ENCODE data around the gene IDI1. TPM values are rescaled to one million over a fixed set of nuclear protein-coding genes. Genes with fewer than 3 reads are reported as not detected.

Gene IDI1
- 122 TPM for polyA plus RNA-seq (2013, experiment 1 of 2)
- 142 TPM for polyA plus RNA-seq (2013, experiment 2 of 2)

DNA sequence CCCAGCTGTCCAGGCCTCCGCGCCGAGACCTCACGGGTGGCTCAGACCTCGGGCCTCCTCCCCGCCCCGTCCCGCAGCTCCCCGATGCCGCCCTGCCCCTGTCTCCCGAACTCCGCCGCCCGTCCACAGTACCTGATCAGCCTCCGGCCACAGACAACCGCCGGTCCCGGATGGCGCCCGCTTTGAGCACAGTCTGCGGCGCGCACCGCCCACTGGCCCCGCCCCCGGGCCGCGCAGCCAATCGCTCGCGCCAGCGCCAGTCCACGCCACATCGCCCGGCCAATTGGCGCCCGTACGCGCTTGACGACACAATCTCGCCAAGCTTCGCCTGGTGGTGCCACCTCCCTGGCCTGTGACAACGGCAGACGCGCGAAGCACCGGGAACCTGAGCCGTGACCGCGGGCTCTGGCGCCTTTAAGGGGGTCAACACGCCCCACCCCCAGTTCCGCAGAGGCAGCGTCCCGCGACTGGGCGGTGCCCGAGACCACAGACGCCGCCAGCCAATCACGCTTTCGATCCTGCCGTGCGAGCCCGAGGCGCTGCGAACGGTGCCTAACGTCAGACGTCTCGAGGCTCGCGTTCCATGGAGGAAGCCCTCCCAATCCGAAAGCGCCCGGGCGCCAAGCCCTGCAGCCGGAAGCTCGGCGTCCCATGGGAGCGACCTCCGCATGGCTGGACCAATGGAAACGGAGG, at the start of gene IDI1:
Gene IDI1, minus strand, starts transcription at position 388 of the 693 bp plus-strand sequence. Its CDS starts 116 bp downstream, at position 272.
- WGBS, result under 1% methylated on average over 83 of the region's 83 CpGs
- H3K36me3 ChIP-seq (ENCODE audit: insufficient read depth, low read length), result peaks cover 50% of the 10 kb centered on the region

DNA sequence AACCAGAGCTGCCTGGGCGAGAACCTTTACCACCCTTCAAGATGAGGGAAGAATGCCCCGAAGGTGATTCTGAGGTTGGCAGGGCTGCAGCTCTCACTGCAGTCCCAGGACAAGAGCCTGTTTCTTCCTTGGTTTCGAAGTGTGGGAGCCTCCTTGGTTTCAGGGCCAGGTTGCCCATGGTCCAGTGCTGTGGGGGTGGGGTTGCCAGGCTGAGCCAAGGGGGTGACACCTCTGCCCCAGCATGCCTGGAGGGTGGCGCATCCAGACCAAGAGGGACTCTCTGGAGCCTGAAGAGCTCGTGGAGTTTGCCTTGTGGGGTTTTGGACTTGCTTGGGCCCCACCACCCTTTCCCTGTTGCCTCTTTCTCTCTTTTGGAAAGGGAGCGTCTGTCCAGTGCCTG, 48.5 kb upstream of the IDI1 start:
- no peak overlapping the region for H3K27ac ChIP-seq (ENCODE audit: low read depth, low read length)
- no peaks in the 10 kb centered on the region for H3K27me3 ChIP-seq (ENCODE audit: insufficient read depth, low read length)
- no peak overlapping the region for H3K9ac ChIP-seq (ENCODE audit: low read depth, low read length)
- H3K4me3 ChIP-seq (ENCODE audit: low read length), result no peak overlapping the region
- H3K36me3 ChIP-seq (ENCODE audit: insufficient read depth, low read length), result peaks cover 45% of the 10 kb centered on the region
- no peaks in the 10 kb centered on the region for H3K4me1 ChIP-seq (ENCODE audit: insufficient read depth, low read length)
- H3K9me3 ChIP-seq (ENCODE audit: insufficient read depth, low read depth, low read length), result no peaks in the 10 kb centered on the region
- 94% methylated on average over 6 of the region's 6 CpGs for WGBS

More for the DNA sequence above, at the start of gene IDI1:
- no peaks in the 10 kb centered on the region for H3K27me3 ChIP-seq (ENCODE audit: insufficient read depth, low read length)
- H3K4me3 ChIP-seq (ENCODE audit: low read length), result peak within 1 kb of the TSS; percentile 100
- peak within 1 kb of the TSS; percentile 100 for H3K27ac ChIP-seq (ENCODE audit: low read depth, low read length)
- H3K9ac ChIP-seq (ENCODE audit: low read depth, low read length), result peak within 1 kb of the TSS; percentile 83
- peaks cover 3% of the 10 kb centered on the region for H3K4me1 ChIP-seq (ENCODE audit: insufficient read depth, low read length)
- H3K9me3 ChIP-seq (ENCODE audit: insufficient read depth, low read depth, low read length), result no peaks in the 10 kb centered on the region

DNA sequence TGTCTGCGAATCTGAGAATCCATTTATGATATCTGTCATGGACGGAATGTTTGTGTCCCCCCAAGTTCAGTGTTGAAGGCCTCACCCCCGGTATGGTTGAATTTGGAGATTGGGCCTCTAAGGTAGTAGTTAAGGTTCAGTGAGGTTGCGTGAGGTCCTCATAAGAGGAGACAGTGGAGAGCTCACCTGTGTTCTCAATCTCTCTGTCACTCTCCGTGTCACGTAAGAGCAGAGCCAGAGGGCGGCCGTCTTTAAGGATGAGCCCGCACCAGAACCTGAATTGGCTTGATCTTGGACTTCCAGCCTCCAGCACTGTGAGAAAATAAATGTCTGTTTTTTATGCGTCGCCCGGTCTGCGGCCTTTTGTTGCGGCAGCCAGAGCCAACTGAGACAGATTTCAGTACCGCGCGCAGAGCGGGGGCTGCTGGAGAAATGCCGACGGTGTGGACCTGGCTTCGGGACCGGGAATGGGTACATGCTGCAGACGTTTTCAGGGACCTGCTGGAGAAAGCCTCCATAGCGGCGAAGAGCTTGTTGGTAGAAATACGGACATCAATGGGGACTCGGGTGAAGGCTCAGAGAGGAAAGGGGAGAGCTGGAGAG, 47.5 kb upstream of the IDI1 start:
- no peaks in the 10 kb centered on the region for H3K9me3 ChIP-seq (ENCODE audit: insufficient read depth, low read depth, low read length)

DNA sequence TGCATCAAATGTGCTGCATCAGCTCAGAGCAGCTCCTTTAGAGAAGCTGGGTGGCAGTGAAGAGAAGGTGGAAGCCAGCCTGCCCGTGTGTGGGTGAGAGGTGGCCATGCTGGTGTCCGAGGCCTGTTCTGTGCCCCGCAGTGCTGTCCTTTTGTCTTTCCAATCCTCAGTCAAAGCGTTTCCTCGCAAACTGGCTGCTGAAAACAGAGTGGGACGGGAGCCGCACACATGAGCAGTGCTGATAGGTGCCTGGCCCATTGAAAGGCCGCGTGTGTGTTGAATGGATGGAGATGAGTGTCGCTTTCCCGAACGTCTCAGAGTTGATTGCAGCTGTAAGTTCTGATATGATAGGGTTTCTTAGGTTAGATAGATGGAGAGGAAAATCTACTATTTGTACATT, 46.6 kb upstream of the IDI1 start:
- H3K4me3 ChIP-seq (ENCODE audit: low read length), result no peak overlapping the region
- 91% methylated on average over 12 of the region's 12 CpGs for WGBS
- H3K36me3 ChIP-seq (ENCODE audit: insufficient read depth, low read length), result peaks cover 54% of the 10 kb centered on the region
- no peak overlapping the region for H3K27ac ChIP-seq (ENCODE audit: low read depth, low read length)
- no peak overlapping the region for H3K9ac ChIP-seq (ENCODE audit: low read depth, low read length)
- H3K9me3 ChIP-seq (ENCODE audit: insufficient read depth, low read depth, low read length), result no peaks in the 10 kb centered on the region
- H3K27me3 ChIP-seq (ENCODE audit: insufficient read depth, low read length), result no peaks in the 10 kb centered on the region
- H3K4me1 ChIP-seq (ENCODE audit: insufficient read depth, low read length), result no peaks in the 10 kb centered on the region

More for the DNA sequence above, 47.5 kb upstream of the IDI1 start:
- Histone ChIP-seq H3K27me3 (ENCODE audit: insufficient read depth, low read length) (no peaks in the 10 kb centered on the region), H3K36me3 (ENCODE audit: insufficient read depth, low read length) (peaks cover 45% of the 10 kb centered on the region), H3K4me1 (ENCODE audit: insufficient read depth, low read length) (no peaks in the 10 kb centered on the region), H3K4me3 (ENCODE audit: low read length) (no peak overlapping the region), H3K27ac (ENCODE audit: low read depth, low read length) (no peak overlapping the region), H3K9ac (ENCODE audit: low read depth, low read length) (no peak overlapping the region)
- 95% methylated on average over 27 of the region's 27 CpGs for WGBS

DNA sequence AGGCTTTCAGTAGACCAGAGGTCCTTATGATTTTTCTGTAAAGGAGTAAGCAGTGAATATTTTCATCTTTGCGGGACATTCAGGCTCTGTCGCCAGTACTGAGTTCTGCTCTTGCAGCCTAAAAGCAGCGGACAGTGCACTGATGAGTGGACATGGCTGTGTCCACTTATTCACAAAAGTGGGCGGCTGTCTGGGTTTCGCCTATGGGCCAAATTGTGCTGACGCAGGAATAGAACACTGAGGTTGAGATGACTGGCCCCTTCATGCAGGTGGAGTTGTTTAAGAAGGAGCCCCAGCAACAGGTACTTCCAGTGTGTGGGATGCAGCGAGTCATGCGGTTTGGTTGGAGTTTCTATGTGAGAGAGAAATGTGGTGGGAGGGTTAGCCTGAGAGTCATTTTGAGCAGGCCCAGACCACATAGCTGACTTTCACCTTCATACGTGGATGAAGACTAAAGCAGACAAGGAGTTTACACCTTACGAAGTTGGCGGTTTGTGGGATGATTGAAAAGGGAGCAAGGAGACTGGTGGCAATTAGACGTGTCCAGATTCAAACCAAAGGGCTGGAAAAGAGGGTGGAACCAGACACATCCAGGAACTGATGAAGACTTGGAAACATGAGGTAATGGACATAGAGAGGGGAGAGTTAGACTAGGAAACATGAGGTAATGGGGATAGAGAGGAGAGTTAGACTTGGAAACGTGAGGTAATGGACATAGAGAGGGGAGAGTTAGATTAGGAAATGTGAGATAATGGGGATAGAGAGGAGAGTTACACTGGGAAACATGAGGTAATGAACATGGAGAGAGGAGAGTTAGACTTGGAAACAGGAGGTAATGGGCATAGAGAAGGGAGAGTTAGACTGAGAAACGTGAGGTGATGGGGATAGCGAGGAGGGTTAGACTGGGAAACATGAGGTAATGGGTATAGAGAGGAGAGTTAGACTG, 45.5 kb upstream of the IDI1 start:
- Histone ChIP-seq H3K36me3 (ENCODE audit: insufficient read depth, low read length) (peaks cover 60% of the 10 kb centered on the region), H3K9ac (ENCODE audit: low read depth, low read length) (no peak overlapping the region), H3K27me3 (ENCODE audit: insufficient read depth, low read length) (no peaks in the 10 kb centered on the region), H3K27ac (ENCODE audit: low read depth, low read length) (no peak overlapping the region), H3K9me3 (ENCODE audit: insufficient read depth, low read depth, low read length) (no peaks in the 10 kb centered on the region), H3K4me1 (ENCODE audit: insufficient read depth, low read length) (no peaks in the 10 kb centered on the region), H3K4me3 (ENCODE audit: low read length) (no peak overlapping the region)
- WGBS, result 95% methylated on average over 15 of the region's 15 CpGs

DNA sequence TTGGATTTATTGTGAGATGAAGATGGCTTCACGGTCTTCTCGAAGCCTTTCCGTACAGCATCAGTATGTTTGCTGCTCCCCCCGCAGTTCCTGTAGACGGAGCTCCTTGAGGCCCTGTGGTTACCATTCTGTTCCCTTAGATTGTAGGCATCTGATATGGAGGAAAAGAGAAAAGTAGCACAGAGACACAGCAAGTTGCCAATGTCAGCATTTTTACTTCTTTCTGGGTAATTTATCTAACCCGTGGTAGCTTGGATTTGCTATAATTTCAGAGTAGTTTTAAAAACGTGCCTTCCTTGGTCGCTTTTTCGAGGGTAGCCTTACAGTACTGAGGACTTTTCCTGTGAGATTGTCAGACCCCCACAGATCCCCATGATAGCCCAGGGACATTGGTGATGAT, 44.8 kb upstream of the IDI1 start:
- Histone ChIP-seq H3K4me1 (ENCODE audit: insufficient read depth, low read length) (no peaks in the 10 kb centered on the region), H3K36me3 (ENCODE audit: insufficient read depth, low read length) (peaks cover 61% of the 10 kb centered on the region), H3K9ac (ENCODE audit: low read depth, low read length) (no peak overlapping the region), H3K27ac (ENCODE audit: low read depth, low read length) (no peak overlapping the region), H3K4me3 (ENCODE audit: low read length) (no peak overlapping the region), H3K9me3 (ENCODE audit: insufficient read depth, low read depth, low read length) (no peaks in the 10 kb centered on the region), H3K27me3 (ENCODE audit: insufficient read depth, low read length) (no peaks in the 10 kb centered on the region)
- 95% methylated on average over 9 of the region's 9 CpGs for WGBS

DNA sequence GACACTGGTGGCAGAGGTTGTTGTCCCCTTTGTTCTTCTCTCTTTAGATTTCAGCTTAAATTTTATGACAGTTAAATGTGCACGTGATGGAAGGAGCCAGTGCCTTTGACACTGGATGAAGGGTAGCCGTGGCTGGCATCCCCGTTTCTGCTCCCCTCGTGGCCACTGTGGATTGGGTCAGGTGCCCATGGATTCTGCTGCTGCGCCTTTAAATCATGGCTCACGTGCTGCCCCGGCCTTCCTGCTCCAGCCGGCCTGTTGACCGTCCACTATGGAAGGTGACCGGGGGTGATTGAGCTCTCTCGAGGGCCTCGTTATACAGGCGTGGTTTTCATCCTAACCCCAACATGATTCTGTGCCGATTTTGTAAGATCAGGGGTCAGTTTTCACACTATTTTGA, 41.8 kb upstream of the IDI1 start:
- Histone ChIP-seq H3K9ac (ENCODE audit: low read depth, low read length) (no peak overlapping the region), H3K9me3 (ENCODE audit: insufficient read depth, low read depth, low read length) (no peaks in the 10 kb centered on the region), H3K27me3 (ENCODE audit: insufficient read depth, low read length) (no peaks in the 10 kb centered on the region), H3K4me3 (ENCODE audit: low read length) (no peak overlapping the region), H3K4me1 (ENCODE audit: insufficient read depth, low read length) (no peaks in the 10 kb centered on the region), H3K27ac (ENCODE audit: low read depth, low read length) (no peak overlapping the region), H3K36me3 (ENCODE audit: insufficient read depth, low read length) (peaks cover 57% of the 10 kb centered on the region)
- WGBS, result 95% methylated on average over 14 of the region's 14 CpGs

DNA sequence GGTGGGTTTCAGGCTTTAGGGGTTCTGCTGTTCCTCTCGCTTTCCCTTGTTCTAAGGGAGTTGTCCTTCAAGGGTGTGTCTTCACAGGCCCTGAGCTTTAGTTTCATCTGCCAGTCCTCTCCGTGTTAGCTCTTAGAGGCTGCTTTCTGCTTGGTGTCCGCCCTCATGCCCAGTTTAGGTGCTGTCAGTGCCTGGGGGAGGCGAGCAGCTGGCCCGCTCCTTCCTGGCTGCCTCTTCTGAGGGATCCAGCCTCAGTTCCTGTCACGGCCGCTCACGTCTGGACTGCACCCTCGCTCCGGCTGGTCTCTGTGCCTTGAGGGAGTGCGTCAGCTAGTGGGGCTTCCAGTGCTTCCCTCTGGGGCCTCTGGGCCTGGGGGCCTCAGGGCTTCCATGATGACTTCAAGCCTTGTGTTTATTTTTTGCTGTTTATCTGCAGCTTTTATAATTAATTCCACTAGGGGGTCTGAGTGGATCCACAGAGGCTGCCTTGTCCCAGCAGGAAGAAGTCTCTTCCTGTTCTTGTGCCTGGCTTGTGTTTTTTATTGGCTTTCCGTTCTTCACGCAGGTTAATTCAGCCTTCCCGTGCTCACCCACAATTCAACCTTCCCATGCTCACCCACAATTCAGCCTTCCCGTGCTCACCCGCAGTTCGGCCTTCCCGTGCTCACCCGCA, 40.2 kb upstream of the IDI1 start:
- Histone ChIP-seq H3K4me3 (ENCODE audit: low read length) (no peak overlapping the region), H3K36me3 (ENCODE audit: insufficient read depth, low read length) (peaks cover 68% of the 10 kb centered on the region), H3K4me1 (ENCODE audit: insufficient read depth, low read length) (no peaks in the 10 kb centered on the region), H3K9me3 (ENCODE audit: insufficient read depth, low read depth, low read length) (no peaks in the 10 kb centered on the region), H3K9ac (ENCODE audit: low read depth, low read length) (no peak overlapping the region), H3K27me3 (ENCODE audit: insufficient read depth, low read length) (no peaks in the 10 kb centered on the region), H3K27ac (ENCODE audit: low read depth, low read length) (no peak overlapping the region)
- 88% methylated on average over 19 of the region's 19 CpGs for WGBS

DNA sequence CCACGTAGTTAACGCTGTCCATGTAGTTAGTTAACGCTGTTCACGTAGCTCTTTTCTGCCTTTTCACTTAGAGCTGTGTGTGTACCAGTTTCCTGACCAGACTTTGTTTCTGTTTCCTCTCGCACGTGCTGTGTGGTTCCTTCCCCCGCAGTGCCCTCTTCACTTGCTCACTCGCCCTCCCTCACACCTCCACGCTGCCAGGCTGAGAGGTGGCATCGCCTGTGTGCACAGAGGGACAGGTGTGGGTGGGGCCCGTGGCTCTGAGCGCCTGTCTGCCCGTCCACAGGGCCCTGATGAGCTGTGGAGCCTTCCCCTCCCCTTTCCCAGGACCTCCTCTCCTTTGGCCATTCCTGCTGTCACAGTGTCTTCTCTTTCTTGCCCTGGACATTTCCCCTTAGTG, 37.9 kb upstream of the IDI1 start:
- H3K9ac ChIP-seq (ENCODE audit: low read depth, low read length), result no peak overlapping the region
- no peaks in the 10 kb centered on the region for H3K4me1 ChIP-seq (ENCODE audit: insufficient read depth, low read length)
- H3K27ac ChIP-seq (ENCODE audit: low read depth, low read length), result no peak overlapping the region
- 96% methylated on average over 13 of the region's 13 CpGs for WGBS
- no peaks in the 10 kb centered on the region for H3K9me3 ChIP-seq (ENCODE audit: insufficient read depth, low read depth, low read length)
- H3K27me3 ChIP-seq (ENCODE audit: insufficient read depth, low read length), result no peaks in the 10 kb centered on the region
- H3K4me3 ChIP-seq (ENCODE audit: low read length), result no peak overlapping the region
- H3K36me3 ChIP-seq (ENCODE audit: insufficient read depth, low read length), result peaks cover 75% of the 10 kb centered on the region

DNA sequence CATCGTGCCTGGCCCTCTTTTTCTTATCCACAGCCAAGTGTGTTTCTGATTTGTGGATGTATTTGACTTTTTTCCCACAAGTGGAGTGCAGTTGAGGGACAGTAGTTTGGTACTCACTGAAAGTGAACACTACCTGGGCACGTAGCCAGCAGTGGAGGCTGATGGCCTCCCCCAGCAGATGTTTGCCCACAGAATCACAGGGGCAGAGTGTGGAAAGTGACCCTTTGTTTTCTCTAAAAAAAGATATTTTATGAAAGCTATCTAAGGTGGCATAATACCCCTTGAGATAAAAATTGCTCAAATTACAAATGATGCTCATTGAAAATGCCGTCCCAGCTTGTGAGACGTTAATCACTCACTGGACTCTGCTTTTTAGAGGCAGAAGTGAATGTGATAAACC, 36.3 kb upstream of the IDI1 start:
- no peak overlapping the region for H3K27ac ChIP-seq (ENCODE audit: low read depth, low read length)
- WGBS, result 92% methylated on average over 4 of the region's 4 CpGs
- no peaks in the 10 kb centered on the region for H3K27me3 ChIP-seq (ENCODE audit: insufficient read depth, low read length)
- H3K9ac ChIP-seq (ENCODE audit: low read depth, low read length), result no peak overlapping the region
- H3K4me3 ChIP-seq (ENCODE audit: low read length), result no peak overlapping the region
- H3K4me1 ChIP-seq (ENCODE audit: insufficient read depth, low read length), result no peaks in the 10 kb centered on the region
- H3K9me3 ChIP-seq (ENCODE audit: insufficient read depth, low read depth, low read length), result no peaks in the 10 kb centered on the region
- peaks cover 72% of the 10 kb centered on the region for H3K36me3 ChIP-seq (ENCODE audit: insufficient read depth, low read length)

Data from HUES64 (cell line).